HEK293 (cell line): ENCODE data around the gene SEMG2.

ENCODE experiments used
- CTCF ChIA-PET: fragments of 350-600 bp; formaldehyde crosslinking; extraction: SDS; loops from one replicate; lab custom pipeline; 2021; ENCODE audit warnings: antibody characterized with exemption; lab: Yijun Ruan, JAX
- POLR2A ChIA-PET: fragments of 300-600 bp; formaldehyde crosslinking; extraction: SDS; loops from one replicate; lab custom pipeline; 2020; ENCODE audit warnings: antibody characterized with exemption, inconsistent platforms; lab: Yijun Ruan, JAX
- H3K27ac ChIP-seq: fragments of 200-500 bp; sonication (Bioruptor generic); 2 replicates; pipeline ENCODE4 v1.5.1; 2014; ENCODE audit warnings: low read depth, low read length, control low read depth, inconsistent platforms; ENCODE audit errors: extremely low read depth
- H3K36me3 ChIP-seq, 2 experiments: fragments of 200-500 bp in 1 of 2; sonication (Bioruptor generic) in 1 of 2; 1 replicate in 1 of 2; 2 replicates in 1 of 2; pipeline ENCODE4 v1.5.1; 2014 to 2017; ENCODE audit warnings: inconsistent platforms in 2 of 2, low read length in 2 of 2; ENCODE audit not compliant: control insufficient read depth in 2 of 2, insufficient read depth in 1 of 2
- H3K4me1 ChIP-seq: fragments of 200-500 bp; sonication (Bioruptor generic); 2 replicates; pipeline ENCODE4 v1.5.1; 2014; ENCODE audit warnings: mild to moderate bottlenecking, low read length, inconsistent platforms; ENCODE audit not compliant: control insufficient read depth, insufficient read depth
- H3K4me3 ChIP-seq: 2 replicates; pipeline ENCODE4 v1.5.1; 2011; ENCODE audit warnings: low read depth, mild to moderate bottlenecking, control low read depth, low read length, moderate library complexity
- H3K9me3 ChIP-seq: fragments of 200-500 bp; sonication (Bioruptor generic); 2 replicates; pipeline ENCODE4 v1.5.1; 2014; ENCODE audit warnings: low read depth, low read length, inconsistent platforms; ENCODE audit not compliant: control insufficient read depth, insufficient read depth
- GLI2 ChIP-seq: fragments of 450-650 bp; formaldehyde crosslinking; IDR thresholded peaks from 2 replicates; pipeline ENCODE4; 2017; ENCODE audit warnings: missing biosample characterization, missing genetic modification characterization, low read depth, borderline replicate concordance
- MYNN ChIP-seq: fragments of 450-650 bp; formaldehyde crosslinking; IDR thresholded peaks from 2 replicates; pipeline ENCODE4 v1.5.1; 2016; ENCODE audit warnings: missing biosample characterization, missing genetic modification characterization, borderline replicate concordance
- REST ChIP-seq: fragments of 450-650 bp; formaldehyde crosslinking; IDR thresholded peaks from 2 replicates; pipeline ENCODE4 v1.5.1; 2016; ENCODE audit warnings: missing biosample characterization, missing genetic modification characterization
- ZBTB48 ChIP-seq: fragments of 450-650 bp; formaldehyde crosslinking; IDR thresholded peaks from 2 replicates; pipeline ENCODE4 v1.5.1; 2016; ENCODE audit warnings: missing biosample characterization, missing genetic modification characterization
- ZIC2 ChIP-seq: fragments of 450-650 bp; formaldehyde crosslinking; IDR thresholded peaks from 2 replicates; pipeline ENCODE4 v1.5.1; 2016; ENCODE audit warnings: missing biosample characterization, missing genetic modification characterization
- ZNF169 ChIP-seq: fragments of 450-650 bp; formaldehyde crosslinking; IDR thresholded peaks from 2 replicates; pipeline ENCODE4 v1.5.1; 2016; ENCODE audit warnings: missing biosample characterization, missing genetic modification characterization
- ZNF18 ChIP-seq: fragments of 450-650 bp; formaldehyde crosslinking; IDR thresholded peaks from 2 replicates; pipeline ENCODE4 v1.5.1; 2016; ENCODE audit warnings: missing biosample characterization, missing genetic modification characterization
- ZNF19 ChIP-seq: fragments of 450-650 bp; formaldehyde crosslinking; IDR thresholded peaks from 2 replicates; pipeline ENCODE4; 2016; ENCODE audit warnings: missing biosample characterization, missing genetic modification characterization, low read depth
- ZNF391 ChIP-seq: fragments of 450-650 bp; formaldehyde crosslinking; IDR thresholded peaks from 2 replicates; pipeline ENCODE4 v1.5.1; 2016; ENCODE audit warnings: low read depth, missing biosample characterization, missing genetic modification characterization, borderline replicate concordance
- ZNF449 ChIP-seq: fragments of 450-650 bp; formaldehyde crosslinking; IDR thresholded peaks from 2 replicates; pipeline ENCODE4 v1.5.1; 2017; ENCODE audit warnings: missing biosample characterization, mild to moderate bottlenecking, missing genetic modification characterization, moderate library complexity
- ZNF48 ChIP-seq: fragments of 450-650 bp; formaldehyde crosslinking; IDR thresholded peaks from 2 replicates; pipeline ENCODE4 v1.5.1; 2016; ENCODE audit warnings: missing biosample characterization, missing genetic modification characterization
- ZNF549 ChIP-seq: fragments of 450-650 bp; IDR thresholded peaks from 2 replicates; pipeline ENCODE4 v1.5.1; 2018; ENCODE audit warnings: missing biosample characterization, missing genetic modification characterization, mild to moderate bottlenecking, inconsistent platforms, moderate library complexity
- ZNF747 ChIP-seq: fragments of 450-650 bp; formaldehyde crosslinking; IDR thresholded peaks from 2 replicates; pipeline ENCODE4 v1.5.1; 2016; ENCODE audit warnings: missing biosample characterization, missing genetic modification characterization
- ZNF76 ChIP-seq: fragments of 450-650 bp; formaldehyde crosslinking; IDR thresholded peaks from 2 replicates; pipeline ENCODE4; 2016; ENCODE audit warnings: low read depth, missing biosample characterization, missing genetic modification characterization, borderline replicate concordance
- ZSCAN18 ChIP-seq: fragments of 450-650 bp; formaldehyde crosslinking; IDR thresholded peaks from 2 replicates; pipeline ENCODE4 v1.5.1; 2016; ENCODE audit warnings: missing biosample characterization, missing genetic modification characterization

The SEMG2 gene

GRCh38 chr20:45189067-45189609, 32.0 kb upstream of the SEMG2 start:
- no peaks in the 10 kb centered on the region for H3K9me3 ChIP-seq
- H3K36me3 ChIP-seq, result no peaks in the 10 kb centered on the region
- H3K27ac ChIP-seq, result no peak overlapping the region
- no peak overlapping the region for H3K4me3 ChIP-seq
- ChIA-PET CTCF (interaction anchor here (0.9 to 1.2 kb wide), 2 partner anchors 51 to 55 kb away, joined by 3 read pairs; no protein-coding TSS in a partner anchor), POLR2A (no interaction called here)
- TF ChIP-seq ZNF549 (tag by site-specific recombination), result no peak
- no peak for TF ChIP-seq ZNF19 (tag by site-specific recombination)
- TF ChIP-seq ZBTB48 (tag by site-specific recombination), result no peak
- TF ChIP-seq ZNF76 (tag by site-specific recombination), result no peak
- no peak for TF ChIP-seq ZSCAN18 (tag by site-specific recombination)
- no peak for TF ChIP-seq ZNF48 (tag by site-specific recombination)
- TF ChIP-seq ZNF169, result no peak
- TF ChIP-seq ZNF391 (tag by site-specific recombination), result no peak
- no peak for TF ChIP-seq ZNF449 (tag by site-specific recombination)
- no peak for TF ChIP-seq GLI2 (tag by site-specific recombination)
- H3K4me1 ChIP-seq, result no peaks in the 10 kb centered on the region

- Histone ChIP-seq H3K4me1 (no peaks in the 10 kb centered on the region), H3K27ac (no peak overlapping the region), H3K36me3 (no peaks in the 10 kb centered on the region), H3K9me3 (no peaks in the 10 kb centered on the region), H3K4me3 (no peak overlapping the region)
- TF ChIP-seq MYNN (tag by site-specific recombination), result no peak
- no peak for TF ChIP-seq REST
- no peak for TF ChIP-seq ZIC2 (tag by site-specific recombination)
- TF ChIP-seq ZNF747 (tag by site-specific recombination), result no peak
- TF ChIP-seq ZNF18 (tag by site-specific recombination), result no peak
- ChIA-PET POLR2A (no interaction called here), CTCF (interaction anchor here (0.9 to 1.2 kb wide), 3 partner anchors 52 to 104 kb away, joined by 3 to 4 read pairs (median 3); no protein-coding TSS in a partner anchor)
Observed at GRCh38 chr20:45189861-45190260, 31.3 kb upstream of the SEMG2 start.
